HG03354 (cell line): ENCODE data around the gene TMEM187.

Experiments used
- ATAC-seq: cut with Tn5 transposase; IDR thresholded peaks from one replicate; pipeline ENCODE4 v1.9.1; 2021; ENCODE audit warnings: mild to moderate bottlenecking; ENCODE audit not compliant: unreplicated experiment, poor library complexity, severe bottlenecking

The TMEM187 gene

GRCh38 chrX:154028502-154029184, 56.1 kb downstream of the TMEM187 start:
- ATAC-seq, result no peak

GRCh38 chrX:154029439-154029838, 56.9 kb downstream of the TMEM187 start:
- ATAC-seq, result no peak

DNA sequence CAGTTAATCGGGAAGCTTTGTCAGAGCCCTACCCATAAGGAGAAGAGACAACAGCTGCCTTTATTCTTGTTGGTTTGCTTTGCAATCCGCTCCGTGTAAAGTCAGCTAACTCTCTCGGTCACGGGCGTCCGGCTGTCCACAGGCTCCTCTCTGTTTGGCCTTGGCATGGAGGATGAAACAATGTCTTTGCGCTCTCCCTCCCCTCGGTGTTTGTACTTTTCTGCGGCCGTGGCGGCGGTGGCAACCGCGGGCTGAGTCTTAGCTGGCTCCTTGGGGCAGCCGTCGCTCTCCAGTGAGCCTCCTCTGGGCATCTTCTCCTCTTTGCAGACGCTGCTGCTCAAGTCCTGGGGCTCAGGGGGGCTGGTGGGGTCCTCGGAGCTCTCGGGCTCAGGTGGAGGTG, 57.7 kb downstream of the TMEM187 start:
- no peak for ATAC-seq

DNA sequence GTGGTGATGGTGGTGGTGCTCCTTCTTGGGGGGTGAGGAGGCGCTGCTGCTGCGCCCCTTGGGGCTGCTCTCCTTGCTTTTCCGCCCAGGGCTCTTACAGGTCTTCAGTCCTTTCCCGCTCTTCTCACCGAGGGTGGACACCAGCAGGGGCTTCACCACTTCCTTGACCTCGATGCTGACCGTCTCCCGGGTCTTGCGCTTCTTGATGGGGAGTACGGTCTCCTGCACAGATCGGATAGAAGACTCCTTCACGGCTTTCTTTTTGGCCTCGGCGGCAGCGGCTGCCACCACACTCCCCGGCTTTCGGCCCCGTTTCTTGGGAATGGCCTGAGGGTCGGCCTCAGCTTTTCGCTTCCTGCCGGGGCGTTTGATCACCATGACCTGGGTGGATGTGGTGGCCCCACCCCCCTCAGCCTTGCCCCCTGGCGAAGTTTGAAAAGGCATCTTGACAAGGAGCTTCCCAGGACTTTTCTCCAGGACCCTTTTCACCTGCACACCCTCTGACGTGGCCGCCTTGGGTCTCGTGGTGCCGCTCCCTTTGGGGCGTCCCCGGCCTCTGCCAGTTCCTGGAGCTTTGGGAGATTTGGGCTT, 58.3 kb downstream of the TMEM187 start:
- no peak for ATAC-seq

- ATAC-seq, result no peak
Observed at GRCh38 chrX:154032160-154032559, 59.6 kb downstream of the TMEM187 start.

- no peak for ATAC-seq
Observed at GRCh38 chrX:154032653-154033052, 60.1 kb downstream of the TMEM187 start.
